Measurements from ENCODE around the gene VSTM2L. TPM values are rescaled to one million over a fixed set of nuclear protein-coding genes. Genes with fewer than 3 reads are reported as not detected.

Gene VSTM2L
- total and polyA plus RNA-seq, 2 of the 13 experiments (the other 11 are each of a cell fraction or from before 2014, with no cell fraction given) = not detected

DNA sequence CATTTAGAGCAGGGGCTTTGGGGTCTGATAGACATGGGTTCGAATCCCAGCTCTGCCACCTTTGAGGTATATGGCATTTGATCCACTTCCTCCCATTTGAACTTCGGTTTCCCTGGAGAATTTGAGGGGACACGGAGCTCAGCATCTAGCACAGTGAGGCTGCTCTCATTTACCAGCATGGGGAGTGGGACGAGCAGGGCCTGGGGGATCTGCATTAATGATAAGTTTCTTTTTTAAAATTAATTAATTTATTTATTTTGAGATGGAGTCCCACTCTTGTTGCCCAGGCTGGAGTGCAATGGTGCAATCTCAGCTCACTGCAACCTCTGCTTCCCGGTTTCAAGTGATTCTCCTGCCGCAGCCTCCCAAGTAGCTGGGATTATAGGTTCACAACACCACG, 52.6 kb downstream of the VSTM2L start:
- TF ChIP-seq FOXM1 (CRISPR knock-in tag; IDR thresholded peaks at IDR 0.05) (no peak), ZNF616 (CRISPR knock-in tag; IDR thresholded peaks at IDR 0.05; ENCODE audit: low read depth) (no peak), HOXA7 (CRISPR knock-in tag; IDR thresholded peaks at IDR 0.05) (no peak), SATB2 (CRISPR knock-in tag; IDR thresholded peaks at IDR 0.05) (no peak), CAMTA2 (CRISPR knock-in tag; IDR thresholded peaks at IDR 0.05; ENCODE audit: borderline replicate concordance) (no peak), ZNF75D (CRISPR knock-in tag; IDR thresholded peaks at IDR 0.05; ENCODE audit: borderline replicate concordance) (no peak), ZNF274 (CRISPR knock-in tag; IDR thresholded peaks at IDR 0.05) (no peak), ZNF335 (CRISPR knock-in tag; IDR thresholded peaks at IDR 0.05) (no peak), NFRKB (IDR thresholded peaks at IDR 0.05) (no peak)
- TF ChIP-seq, protein P1, sequence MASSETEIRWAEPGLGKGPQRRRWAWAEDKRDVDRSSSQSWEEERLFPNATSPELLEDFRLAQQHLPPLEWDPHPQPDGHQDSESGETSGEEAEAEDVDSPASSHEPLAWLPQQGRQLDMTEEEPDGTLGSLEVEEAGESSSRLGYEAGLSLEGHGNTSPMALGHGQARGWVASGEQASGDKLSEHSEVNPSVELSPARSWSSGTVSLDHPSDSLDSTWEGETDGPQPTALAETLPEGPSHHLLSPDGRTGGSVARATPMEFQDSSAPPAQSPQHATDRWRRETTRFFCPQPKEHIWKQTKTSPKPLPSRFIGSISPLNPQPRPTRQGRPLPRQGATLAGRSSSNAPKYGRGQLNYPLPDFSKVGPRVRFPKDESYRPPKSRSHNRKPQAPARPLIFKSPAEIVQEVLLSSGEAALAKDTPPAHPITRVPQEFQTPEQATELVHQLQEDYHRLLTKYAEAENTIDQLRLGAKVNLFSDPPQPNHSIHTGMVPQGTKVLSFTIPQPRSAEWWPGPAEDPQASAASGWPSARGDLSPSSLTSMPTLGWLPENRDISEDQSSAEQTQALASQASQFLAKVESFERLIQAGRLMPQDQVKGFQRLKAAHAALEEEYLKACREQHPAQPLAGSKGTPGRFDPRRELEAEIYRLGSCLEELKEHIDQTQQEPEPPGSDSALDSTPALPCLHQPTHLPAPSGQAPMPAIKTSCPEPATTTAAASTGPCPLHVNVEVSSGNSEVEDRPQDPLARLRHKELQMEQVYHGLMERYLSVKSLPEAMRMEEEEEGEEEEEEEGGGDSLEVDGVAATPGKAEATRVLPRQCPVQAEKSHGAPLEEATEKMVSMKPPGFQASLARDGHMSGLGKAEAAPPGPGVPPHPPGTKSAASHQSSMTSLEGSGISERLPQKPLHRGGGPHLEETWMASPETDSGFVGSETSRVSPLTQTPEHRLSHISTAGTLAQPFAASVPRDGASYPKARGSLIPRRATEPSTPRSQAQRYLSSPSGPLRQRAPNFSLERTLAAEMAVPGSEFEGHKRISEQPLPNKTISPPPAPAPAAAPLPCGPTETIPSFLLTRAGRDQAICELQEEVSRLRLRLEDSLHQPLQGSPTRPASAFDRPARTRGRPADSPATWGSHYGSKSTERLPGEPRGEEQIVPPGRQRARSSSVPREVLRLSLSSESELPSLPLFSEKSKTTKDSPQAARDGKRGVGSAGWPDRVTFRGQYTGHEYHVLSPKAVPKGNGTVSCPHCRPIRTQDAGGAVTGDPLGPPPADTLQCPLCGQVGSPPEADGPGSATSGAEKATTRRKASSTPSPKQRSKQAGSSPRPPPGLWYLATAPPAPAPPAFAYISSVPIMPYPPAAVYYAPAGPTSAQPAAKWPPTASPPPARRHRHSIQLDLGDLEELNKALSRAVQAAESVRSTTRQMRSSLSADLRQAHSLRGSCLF (CRISPR knock-in tag; IDR thresholded peaks at IDR 0.05; ENCODE audit: borderline replicate concordance) = no peak
- TF ChIP-seq, protein P2, sequence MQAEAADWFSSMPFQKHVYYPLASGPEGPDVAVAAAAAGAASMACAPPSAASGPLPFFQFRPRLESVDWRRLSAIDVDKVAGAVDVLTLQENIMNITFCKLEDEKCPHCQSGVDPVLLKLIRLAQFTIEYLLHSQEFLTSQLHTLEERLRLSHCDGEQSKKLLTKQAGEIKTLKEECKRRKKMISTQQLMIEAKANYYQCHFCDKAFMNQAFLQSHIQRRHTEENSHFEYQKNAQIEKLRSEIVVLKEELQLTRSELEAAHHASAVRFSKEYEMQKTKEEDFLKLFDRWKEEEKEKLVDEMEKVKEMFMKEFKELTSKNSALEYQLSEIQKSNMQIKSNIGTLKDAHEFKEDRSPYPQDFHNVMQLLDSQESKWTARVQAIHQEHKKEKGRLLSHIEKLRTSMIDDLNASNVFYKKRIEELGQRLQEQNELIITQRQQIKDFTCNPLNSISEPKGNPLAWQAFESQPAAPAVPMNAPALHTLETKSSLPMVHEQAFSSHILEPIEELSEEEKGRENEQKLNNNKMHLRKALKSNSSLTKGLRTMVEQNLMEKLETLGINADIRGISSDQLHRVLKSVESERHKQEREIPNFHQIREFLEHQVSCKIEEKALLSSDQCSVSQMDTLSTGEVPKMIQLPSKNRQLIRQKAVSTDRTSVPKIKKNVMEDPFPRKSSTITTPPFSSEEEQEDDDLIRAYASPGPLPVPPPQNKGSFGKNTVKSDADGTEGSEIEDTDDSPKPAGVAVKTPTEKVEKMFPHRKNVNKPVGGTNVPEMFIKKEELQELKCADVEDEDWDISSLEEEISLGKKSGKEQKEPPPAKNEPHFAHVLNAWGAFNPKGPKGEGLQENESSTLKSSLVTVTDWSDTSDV (CRISPR knock-in tag; IDR thresholded peaks at IDR 0.05) = no peak
- ATAC-seq (no peak), DNase-seq (ENCODE audit: low spot score) (no peak), FAIRE-seq (no peak)
- peaks cover 0 to 10% of the 10 kb centered on the region in 2 experiments; a peak in 2 of 5 replicates for H3K27me3 ChIP-seq (ENCODE audit: control insufficient read depth in 1 of 2, insufficient read depth in 2 of 2, low read length in 2 of 2)
- H4K20me1 ChIP-seq (ENCODE audit: insufficient read depth, low read length) = no peaks in the 10 kb centered on the region
- H3K27ac ChIP-seq (ENCODE audit: extremely low read length, insufficient read depth, low read length) = no peak overlapping the region
- in situ Hi-C loops (cut with HindIII; ENCODE audit: extremely low pct_ligation_motif_present, low pct_unique_long_range_greater_than_20kb) = no loop called here
- no peak overlapping the region for H3K9ac ChIP-seq (ENCODE audit: insufficient read depth, low read depth, low read length)
- H3K79me2 ChIP-seq (ENCODE audit: insufficient read depth, low read length) = no peaks in the 10 kb centered on the region
- H3K9me3 ChIP-seq (ENCODE audit: low read length) = no peaks in the 10 kb centered on the region
- WGBS (ENCODE audit: low lambda C conversion rate) = 38% methylated on average over 7 of the region's 7 CpGs
- BruUV-seq (replicated peaks) = no TSS peak
- no peaks in the 10 kb centered on the region for H3K36me3 ChIP-seq (replicated peaks in 1 of 2; ENCODE audit: control insufficient read depth in 1 of 2, insufficient read depth in 2 of 2, low read length in 2 of 2)
- peaks cover 16% of the 10 kb centered on the region for H3K4me1 ChIP-seq (ENCODE audit: insufficient read depth, low read length)
- no peak overlapping the region for H2AFZ ChIP-seq (ENCODE audit: low read length)
- intact Hi-C loops (cut with micrococcal nuclease; ENCODE audit: unreplicated experiment) = no loop called here
- ChIA-PET POLR2A (no interaction called here), CTCF (ENCODE audit: low intra/inter-chr PET ratio, low total read pairs) (no interaction called here)
- H3K4me3 ChIP-seq (replicated peaks in 1 of 3; ENCODE audit: insufficient read depth in 1 of 3, low read depth in 2 of 3, low read length in 3 of 3) = no peak overlapping the region
- H3K4me2 ChIP-seq (ENCODE audit: low read depth, low read length) = no peak overlapping the region

Measured in HepG2 (cell line).